ENCODE data around the gene UTP20. TPM values are rescaled to one million over a fixed set of nuclear protein-coding genes. Genes with fewer than 3 reads are reported as not detected.

The UTP20 gene
- 44.2 and 50.6 TPM in 2 replicates for total RNA-seq (2014; rRNA removed; shearing (Covaris generic))
- polyA plus RNA-seq (2015; cell fraction: cytosol; rRNA removed), result 25.5 and 38.0 TPM in 2 replicates
- polyA plus RNA-seq (2015; cell fraction: nucleus; rRNA removed), result 29.0 and 41.5 TPM in 2 replicates

DNA sequence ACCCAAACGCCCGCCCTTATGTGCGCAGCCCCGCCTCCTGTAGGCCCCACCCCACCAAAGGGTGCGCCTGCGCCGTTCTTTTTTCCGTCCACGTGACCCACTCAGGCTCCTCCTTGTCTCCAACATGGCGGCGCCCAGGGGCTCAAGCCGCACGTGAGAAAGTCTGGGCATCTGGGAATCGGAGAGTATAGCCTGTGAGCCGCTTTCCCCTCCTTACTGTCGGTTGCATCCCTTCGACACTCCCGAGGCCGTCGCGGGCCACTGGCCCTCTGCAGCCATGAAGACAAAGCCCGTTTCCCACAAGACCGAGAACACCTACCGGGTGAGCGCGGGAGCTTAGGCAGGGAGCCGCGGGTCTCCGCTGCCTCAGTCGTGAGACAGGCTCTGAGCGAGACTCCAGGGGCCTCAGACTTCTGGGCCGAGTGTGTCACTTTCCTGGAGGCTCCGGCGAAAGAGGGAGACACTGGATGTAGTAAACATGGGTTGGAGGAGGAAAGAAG is at the start of gene UTP20:
Gene UTP20, plus strand, starts transcription at position 100 of the 500 bp plus-strand sequence. Its CDS starts 178 bp downstream, at position 278.
- in situ Hi-C loops (cut with HindIII; ENCODE audit: low pct_unique_long_range_greater_than_20kb, low sequenced_read_pairs), result no loop called here
- DNase-seq (ENCODE audit: low read depth, low spot score), result peak; percentile 93

DNA sequence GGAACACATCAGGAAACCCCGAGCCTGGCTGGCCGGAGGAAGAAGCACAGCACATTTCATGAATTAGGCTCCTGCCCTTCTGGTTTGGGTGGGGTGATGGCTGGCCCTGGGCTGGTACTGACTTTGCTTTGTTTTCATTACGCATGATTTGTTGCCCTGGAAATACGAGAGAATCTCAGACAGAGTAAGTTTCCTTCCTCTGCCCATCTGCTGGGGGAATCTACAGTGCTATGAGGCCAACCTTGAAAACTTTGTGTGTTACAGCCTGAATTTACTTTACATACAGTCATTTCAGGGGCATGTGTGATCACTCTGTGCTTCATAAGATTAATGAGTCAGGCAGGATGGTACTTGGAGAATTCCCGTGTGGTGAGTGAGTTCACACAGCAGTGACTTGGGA is 49.4 kb upstream of the UTP20 start:
- in situ Hi-C loops (cut with HindIII; ENCODE audit: low pct_unique_long_range_greater_than_20kb, low sequenced_read_pairs), result no loop called here

DNA sequence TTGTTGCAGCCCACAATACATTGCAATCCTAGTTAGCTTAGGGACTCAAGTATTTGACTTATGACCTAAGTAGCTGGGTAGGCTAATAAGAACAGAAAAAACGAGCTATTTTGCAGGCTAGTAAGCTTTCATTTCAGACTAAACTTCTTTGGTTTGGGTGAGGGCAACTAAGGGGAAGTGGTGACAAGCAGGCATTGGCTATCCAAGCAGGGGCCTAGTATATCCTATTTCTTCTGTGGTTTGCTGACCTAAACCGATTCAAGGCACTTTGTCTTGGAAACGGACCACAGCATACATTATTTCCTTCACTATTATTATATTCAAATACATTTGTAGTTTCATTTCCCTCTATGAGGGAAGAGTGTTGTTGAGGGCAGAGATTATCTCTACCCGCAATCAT is 48.3 kb upstream of the UTP20 start:
- in situ Hi-C loops (cut with HindIII; ENCODE audit: low pct_unique_long_range_greater_than_20kb, low sequenced_read_pairs), result no loop called here
- DNase-seq (ENCODE audit: low read depth, low spot score), result no peak

More for the DNA sequence above, 49.4 kb upstream of the UTP20 start:
- no peak for DNase-seq (ENCODE audit: low read depth, low spot score)

DNA sequence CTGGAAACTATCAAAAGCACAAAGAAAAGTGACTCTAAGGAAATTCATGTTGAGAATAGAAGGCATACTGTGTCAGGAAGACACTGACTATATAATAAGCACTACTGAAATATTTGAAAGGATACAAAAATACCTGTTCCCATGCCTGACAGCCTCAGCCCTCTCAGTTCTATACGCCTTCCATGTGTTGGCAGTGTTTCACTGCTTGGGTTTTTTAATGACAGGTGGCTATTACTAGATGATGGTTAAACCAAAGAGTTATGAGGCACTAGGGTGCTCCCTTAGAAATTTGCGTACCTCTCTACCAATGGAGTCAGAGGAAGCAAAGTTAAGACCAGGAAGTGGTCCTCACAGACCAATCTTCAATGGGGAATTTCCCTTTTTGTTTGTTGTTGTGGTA is 44.2 kb upstream of the UTP20 start:
- no peak for DNase-seq (ENCODE audit: low read depth, low spot score)
- in situ Hi-C loops (cut with HindIII; ENCODE audit: low pct_unique_long_range_greater_than_20kb, low sequenced_read_pairs), result no loop called here

DNA sequence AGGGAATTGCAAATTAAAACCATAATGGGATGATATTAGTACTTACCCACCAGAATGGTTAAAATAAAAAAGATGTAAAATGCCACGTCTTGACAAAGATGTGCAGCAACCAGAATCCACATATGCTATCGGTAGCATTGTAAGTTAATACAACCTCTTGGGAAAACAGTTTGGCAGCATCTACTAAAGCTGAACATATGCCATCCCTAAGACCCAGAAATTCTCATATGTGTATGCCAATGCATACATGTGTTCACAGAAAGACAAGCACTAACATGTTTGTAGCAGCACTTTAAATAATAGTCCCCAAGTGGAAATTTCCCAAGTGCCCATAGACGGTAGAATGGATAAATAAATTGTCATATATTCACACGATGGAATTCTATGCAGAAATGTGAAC is 41.6 kb upstream of the UTP20 start:
- DNase-seq (ENCODE audit: low read depth, low spot score), result no peak
- in situ Hi-C loops (cut with HindIII; ENCODE audit: low pct_unique_long_range_greater_than_20kb, low sequenced_read_pairs), result no loop called here

DNA sequence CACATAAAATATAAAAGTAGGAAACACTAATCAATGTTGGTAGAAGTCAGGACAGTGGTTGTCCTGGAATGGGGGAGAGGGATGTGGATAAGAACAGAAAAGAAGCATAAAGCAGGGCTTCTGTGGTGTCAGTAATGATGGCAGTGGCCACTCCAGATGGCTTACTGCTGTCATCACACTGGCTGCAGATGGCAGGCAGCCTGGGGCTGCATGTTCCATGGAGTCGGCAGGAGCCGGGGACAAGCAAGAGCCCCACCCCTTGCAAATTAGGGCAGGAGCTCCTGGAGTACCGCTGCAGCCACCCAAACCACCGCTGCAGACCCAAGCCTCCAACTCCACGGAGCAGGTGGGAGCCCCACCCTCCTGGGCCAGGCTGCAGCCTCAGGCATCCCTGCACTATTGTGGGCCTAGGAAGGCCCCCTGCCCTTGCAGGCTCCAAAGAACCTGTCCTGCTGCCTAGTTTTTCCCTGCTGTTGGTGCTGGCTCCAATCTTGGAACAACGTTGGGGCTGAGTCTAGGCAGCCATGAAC is 41.0 kb upstream of the UTP20 start:
- in situ Hi-C loops (cut with HindIII; ENCODE audit: low pct_unique_long_range_greater_than_20kb, low sequenced_read_pairs), result no loop called here
- no peak for DNase-seq (ENCODE audit: low read depth, low spot score)

DNA sequence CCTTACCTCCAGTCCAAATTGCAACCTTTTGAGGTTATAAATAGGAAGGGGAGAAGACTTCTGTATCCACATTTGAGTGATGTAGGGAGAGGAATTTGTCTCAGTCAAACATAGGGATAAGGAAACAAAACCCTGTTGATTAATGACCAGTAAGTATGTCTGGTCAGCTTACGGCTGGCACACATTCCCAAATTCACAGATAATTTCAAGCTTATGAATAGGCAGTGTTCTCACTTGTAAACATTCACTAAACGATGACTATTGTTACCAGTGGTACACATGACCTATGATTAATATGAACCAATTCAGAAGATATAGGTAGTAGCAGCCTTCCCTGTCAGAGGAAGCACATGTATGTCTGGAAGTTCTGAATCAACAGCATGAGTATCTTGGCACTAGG is 36.8 kb upstream of the UTP20 start:
- in situ Hi-C loops (cut with HindIII; ENCODE audit: low pct_unique_long_range_greater_than_20kb, low sequenced_read_pairs), result no loop called here
- peak; percentile 20 for DNase-seq (ENCODE audit: low read depth, low spot score)

DNA sequence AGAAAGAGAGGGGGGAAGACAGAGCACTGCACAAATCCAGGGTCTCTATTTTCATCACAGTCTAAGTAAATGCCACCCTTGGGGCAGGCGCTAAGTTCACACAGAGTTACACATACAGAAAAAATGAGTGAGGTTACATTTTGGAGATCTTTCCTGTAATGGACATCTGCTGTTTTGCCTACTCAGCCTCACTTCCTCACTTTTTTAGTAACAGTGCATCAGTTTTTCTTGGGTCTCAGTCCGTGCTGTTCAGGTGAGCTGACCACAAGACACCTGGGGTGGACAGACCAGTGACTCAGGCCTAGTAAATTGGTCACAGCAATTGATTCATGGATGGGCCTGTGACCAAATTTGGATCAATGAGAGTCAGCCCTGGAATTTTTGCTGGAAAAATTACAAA is 36.3 kb upstream of the UTP20 start:
- no peak for DNase-seq (ENCODE audit: low read depth, low spot score)

DNA sequence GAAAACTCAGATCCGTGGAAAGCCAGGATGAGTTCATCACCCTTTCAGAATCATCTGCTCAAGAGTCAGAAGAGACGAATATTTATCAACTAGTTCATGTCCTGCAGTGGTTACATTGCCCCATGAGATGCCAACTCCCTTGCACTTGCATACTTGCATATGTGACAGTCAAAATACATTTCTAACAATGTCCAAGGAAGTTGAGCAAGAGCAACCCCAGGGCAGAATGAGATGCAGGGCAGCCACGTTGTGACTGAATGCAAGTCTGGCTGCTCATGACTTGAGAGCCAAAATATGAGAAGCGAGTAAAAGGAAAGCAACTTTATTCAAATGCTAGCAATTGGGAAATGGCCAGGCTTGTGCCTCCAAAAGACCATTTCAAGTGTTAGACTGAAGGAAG is 23.6 kb upstream of the UTP20 start:
- in situ Hi-C loops (cut with HindIII; ENCODE audit: low pct_unique_long_range_greater_than_20kb, low sequenced_read_pairs), result no loop called here
- no peak for DNase-seq (ENCODE audit: low read depth, low spot score)

More for the DNA sequence above, 36.3 kb upstream of the UTP20 start:
- in situ Hi-C loops (cut with HindIII; ENCODE audit: low pct_unique_long_range_greater_than_20kb, low sequenced_read_pairs), result no loop called here

DNA sequence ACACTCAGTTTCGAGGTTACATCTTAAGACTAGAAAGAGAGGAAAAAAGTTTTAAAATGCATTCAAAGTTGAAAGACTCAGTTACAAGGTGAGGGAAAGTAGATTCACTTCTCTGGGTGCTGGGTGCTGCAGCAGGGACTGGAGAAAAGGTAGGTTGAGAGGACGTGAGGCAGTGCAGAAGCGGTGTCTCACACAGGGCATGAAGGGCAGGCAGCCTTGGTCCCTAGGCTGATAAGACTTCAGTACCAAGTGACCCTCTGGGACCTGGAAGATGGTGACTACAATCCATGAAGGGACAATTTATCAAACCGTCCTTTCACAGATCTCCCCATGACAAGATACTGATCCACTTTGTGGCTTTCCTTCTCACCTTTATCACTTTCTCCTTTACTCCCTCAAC is 22.5 kb upstream of the UTP20 start:
- in situ Hi-C loops (cut with HindIII; ENCODE audit: low pct_unique_long_range_greater_than_20kb, low sequenced_read_pairs), result no loop called here
- no peak for DNase-seq (ENCODE audit: low read depth, low spot score)

DNA sequence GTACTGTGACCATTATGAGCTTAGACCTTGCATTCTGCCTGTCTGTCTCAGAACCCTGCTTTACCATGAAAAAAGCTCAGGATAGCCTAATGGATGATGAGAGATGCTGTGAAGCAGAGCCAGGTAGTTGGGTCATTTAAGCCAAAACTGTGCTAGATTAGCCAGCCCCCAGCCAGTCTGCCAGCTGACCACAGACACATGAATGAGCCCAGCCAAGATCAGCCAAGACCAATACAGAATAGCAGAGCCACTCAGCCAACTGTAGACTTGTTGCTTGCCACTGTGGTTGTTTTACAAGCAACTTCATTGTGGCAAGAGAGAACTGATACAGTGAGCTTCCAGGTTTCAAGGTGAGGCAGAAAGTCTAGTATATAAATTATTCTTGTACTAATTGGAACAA is 12.8 kb upstream of the UTP20 start:
- in situ Hi-C loops (cut with HindIII; ENCODE audit: low pct_unique_long_range_greater_than_20kb, low sequenced_read_pairs), result no loop called here
- DNase-seq (ENCODE audit: low read depth, low spot score), result no peak

DNA sequence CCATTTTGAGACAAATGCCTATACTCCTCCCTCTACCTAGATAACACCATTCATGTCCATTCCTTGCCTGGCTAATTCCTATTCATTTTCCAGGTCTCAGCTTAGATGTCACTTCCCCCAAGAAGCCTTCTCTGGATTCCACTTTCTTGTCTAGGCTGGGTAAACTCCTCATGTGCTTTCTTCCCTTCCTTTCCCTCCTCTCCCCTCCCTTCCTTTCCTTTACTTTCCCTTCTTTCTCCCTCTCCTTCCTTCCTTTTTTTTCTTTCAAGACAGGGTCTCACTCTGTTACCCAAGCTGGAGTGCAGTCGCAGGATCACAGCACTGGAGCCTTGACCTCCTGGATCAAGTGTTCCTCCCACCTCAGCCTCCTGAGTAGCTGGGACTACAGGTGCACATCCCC is 3.5 kb upstream of the UTP20 start:
- DNase-seq (ENCODE audit: low read depth, low spot score), result no peak
- in situ Hi-C loops (cut with HindIII; ENCODE audit: low pct_unique_long_range_greater_than_20kb, low sequenced_read_pairs), result no loop called here

DNA sequence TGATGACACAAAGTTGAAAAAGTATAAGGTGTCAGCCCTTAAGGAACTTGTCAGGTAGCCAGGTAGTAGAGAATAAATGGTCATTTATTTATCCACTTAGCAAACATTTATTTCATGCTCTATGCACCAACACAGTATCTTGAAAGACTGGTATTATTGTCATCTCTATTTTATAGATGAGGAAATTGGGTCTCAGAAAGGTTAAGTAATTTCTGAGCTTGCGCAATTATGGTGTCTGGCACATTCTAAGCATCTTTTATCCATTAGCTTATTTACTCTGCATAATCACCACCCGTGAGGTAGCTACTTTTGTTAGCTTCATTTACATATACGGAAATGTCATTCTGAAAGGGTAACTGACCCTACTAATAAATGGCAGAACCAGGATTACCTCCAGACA is 2.5 kb upstream of the UTP20 start:
- in situ Hi-C loops (cut with HindIII; ENCODE audit: low pct_unique_long_range_greater_than_20kb, low sequenced_read_pairs), result no loop called here
- no peak for DNase-seq (ENCODE audit: low read depth, low spot score)

DNA sequence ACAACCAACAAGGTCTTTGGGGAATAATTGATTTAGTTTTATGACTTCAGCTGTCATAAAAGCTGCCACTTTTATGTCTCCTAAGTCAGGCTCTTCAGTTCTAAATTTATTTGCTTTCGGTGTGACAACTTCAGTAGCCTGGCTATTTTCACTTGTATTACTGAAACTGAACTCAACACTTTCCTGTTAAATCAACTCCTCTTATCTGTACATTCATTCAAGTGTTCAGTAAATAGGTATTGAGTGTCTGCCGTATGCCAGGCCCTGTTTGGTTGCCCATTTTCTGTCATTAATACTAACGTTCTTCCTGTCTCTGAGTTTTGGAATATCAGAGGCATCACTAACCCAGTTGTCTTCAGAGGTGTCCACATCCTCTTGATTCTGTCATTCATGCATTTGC is 7.5 kb downstream of the UTP20 start:
- no peak for DNase-seq (ENCODE audit: low read depth, low spot score)
- in situ Hi-C loops (cut with HindIII; ENCODE audit: low pct_unique_long_range_greater_than_20kb, low sequenced_read_pairs), result no loop called here

DNA sequence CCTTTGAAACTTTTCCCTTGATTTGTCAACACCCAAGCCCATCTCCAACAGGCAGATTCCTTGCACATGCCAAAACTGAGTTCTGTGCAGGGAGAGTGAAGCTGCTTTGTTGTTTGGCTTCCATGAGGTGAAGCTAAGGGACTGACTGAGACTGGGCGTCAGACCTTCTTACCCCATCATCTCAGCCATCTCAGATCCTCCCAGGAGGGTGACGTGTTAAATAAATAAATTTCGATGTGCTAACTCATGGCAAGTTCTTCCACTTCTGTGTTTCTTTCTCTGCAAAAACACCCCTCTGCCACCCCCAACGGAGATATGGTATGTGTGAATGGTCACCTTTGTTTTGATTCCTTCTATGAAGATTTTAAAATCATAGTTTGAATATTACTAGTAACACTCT is 17.8 kb downstream of the UTP20 start:
- peak; percentile 27 for DNase-seq (ENCODE audit: low read depth, low spot score)
- in situ Hi-C loops (cut with HindIII; ENCODE audit: low pct_unique_long_range_greater_than_20kb, low sequenced_read_pairs), result no loop called here

DNA sequence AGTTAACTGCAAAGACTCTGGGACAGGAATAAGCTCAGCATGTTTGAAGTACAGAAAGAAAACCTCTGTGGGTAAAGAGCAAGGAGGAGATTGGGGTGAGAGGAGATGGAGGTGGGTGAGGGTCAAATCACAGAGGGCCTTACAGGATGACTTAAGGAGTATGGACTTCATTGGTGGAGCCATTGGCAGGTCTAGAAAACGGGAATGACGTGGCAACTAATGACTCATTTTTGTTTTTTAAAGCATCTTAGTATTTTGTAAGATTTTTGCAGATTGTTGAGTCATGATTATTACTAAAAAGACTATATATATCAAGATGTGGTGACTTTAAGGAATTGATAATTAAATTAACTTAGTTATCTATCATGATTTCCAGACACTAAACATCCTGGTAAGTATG is 18.5 kb downstream of the UTP20 start:
- DNase-seq (ENCODE audit: low read depth, low spot score), result peak; percentile 85
- in situ Hi-C loops (cut with HindIII; ENCODE audit: low pct_unique_long_range_greater_than_20kb, low sequenced_read_pairs), result no loop called here

DNA sequence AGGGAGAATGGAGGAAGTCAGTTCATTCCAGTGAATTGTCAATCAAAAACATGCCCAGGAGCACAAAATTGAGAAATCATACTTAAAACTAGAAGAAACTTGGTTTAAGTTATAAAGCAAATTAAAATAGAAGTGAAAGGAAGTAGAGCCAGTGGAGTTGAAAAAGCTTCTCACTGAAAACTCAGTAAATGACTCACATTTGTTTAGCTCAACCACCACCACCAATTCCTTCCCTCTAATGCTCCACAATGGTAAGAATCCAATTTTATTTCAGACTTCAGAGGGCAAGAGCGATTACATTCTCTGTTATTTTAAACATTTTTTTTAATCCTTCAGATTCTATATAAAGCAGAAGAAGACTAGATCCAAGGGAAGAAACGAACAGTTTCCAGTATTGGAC is 19.4 kb downstream of the UTP20 start:
- DNase-seq (ENCODE audit: low read depth, low spot score), result no peak
- in situ Hi-C loops (cut with HindIII; ENCODE audit: low pct_unique_long_range_greater_than_20kb, low sequenced_read_pairs), result no loop called here

DNA sequence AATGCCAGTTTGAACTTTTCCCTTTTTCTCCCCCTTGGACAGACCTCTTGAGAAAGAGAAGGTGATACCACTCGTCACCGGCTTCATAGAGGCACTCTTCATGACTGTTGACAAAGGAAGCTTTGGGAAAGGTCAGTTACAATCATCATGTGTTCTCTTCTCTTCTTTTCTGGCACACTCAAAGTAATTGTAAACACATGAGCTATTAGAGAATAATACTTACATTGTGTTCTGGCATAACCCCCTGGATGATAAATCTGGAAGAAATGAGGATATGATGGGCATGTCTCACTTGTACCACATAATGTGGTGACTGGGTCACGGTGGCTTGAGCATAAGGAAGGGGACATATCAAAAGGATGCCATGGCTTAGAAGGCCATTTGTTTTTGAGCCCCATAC is 20.0 kb downstream of the UTP20 start:
- in situ Hi-C loops (cut with HindIII; ENCODE audit: low pct_unique_long_range_greater_than_20kb, low sequenced_read_pairs), result no loop called here

DNA sequence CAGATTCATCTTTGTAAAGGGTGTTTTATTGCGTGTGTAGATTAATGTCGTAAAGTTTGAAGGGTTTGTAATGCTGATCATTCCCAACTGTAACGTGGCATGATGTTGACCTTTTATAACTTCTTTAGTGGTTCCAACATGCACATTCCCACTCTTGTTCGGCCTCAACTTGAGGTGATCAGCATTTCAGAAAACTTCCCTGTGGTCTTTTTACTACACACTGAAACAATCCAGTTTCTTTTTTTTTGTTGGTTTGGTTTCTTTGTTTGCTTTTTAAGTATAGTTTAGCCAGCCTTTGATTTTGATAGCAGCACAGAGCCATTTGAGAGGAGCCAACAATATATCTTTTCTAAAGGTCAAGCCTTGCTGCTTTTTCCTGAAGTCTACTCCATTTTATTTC is 22.8 kb downstream of the UTP20 start:
- DNase-seq (ENCODE audit: low read depth, low spot score), result peak; percentile 29
- in situ Hi-C loops (cut with HindIII; ENCODE audit: low pct_unique_long_range_greater_than_20kb, low sequenced_read_pairs), result no loop called here

More for the DNA sequence above, 20.0 kb downstream of the UTP20 start:
- peak; percentile 99 for DNase-seq (ENCODE audit: low read depth, low spot score)

Measured in SK-MEL-5 (cell line).